Ovary (tissue), 9 donors: ENCODE data around the gene CYP4F22. TPM values are rescaled to one million over a fixed set of nuclear protein-coding genes. Genes with fewer than 3 reads are reported as not detected.
"Not testable (repeated sequence)": the region's sequence is repeated elsewhere in the genome, so short reads cannot be mapped to it uniquely, and the experiment has no call there.

Experiments used
- DNase-seq, 5 donors: peaks; one replicate each; pipeline ENCODE4 v3.0.0-alpha.2; 2019 to 2020
- H3K27ac ChIP-seq, 2 donors: fragments of 200-600 bp; one replicate each; pipeline versions ENCODE4 v1.5.1 to v1.8.0; 2019 to 2022
- H3K27me3 ChIP-seq: fragments of 200-600 bp; one replicate; pipeline ENCODE4 v1.8.0; 2022
- H3K36me3 ChIP-seq: fragments of 200-600 bp; sonication (generic); one replicate; pipeline ENCODE4 v1.5.1; 2019
- H3K4me1 ChIP-seq: one replicate; pipeline ENCODE4 v1.8.1; 2013; ENCODE audit warnings: mild to moderate bottlenecking, moderate library complexity; ENCODE audit not compliant: insufficient read depth
- H3K4me3 ChIP-seq: fragments of 200-600 bp; sonication (generic); one replicate; pipeline ENCODE4 v1.5.1; 2017
- H3K9me3 ChIP-seq, 2 donors: fragments of 200-600 bp in 1 of 2; sonication (generic) in 1 of 2; one replicate each; pipeline versions ENCODE4 v1.5.1 to v1.8.1; 2013 to 2019; ENCODE audit warnings: mild to moderate bottlenecking in 1 of 2, moderate library complexity in 1 of 2
- CTCF ChIP-seq, 3 donors: fragments of 450-650 bp in 2 of 3; fragments of 200-600 bp in 1 of 3; IDR thresholded peaks; one replicate each; pipeline versions ENCODE4 v1.5.1 to v1.8.0; 2016 to 2022; ENCODE audit warnings: antibody characterized with exemption in 3 of 3, mild to moderate bottlenecking in 1 of 3
- EP300 ChIP-seq: sonication (generic); formaldehyde crosslinking; IDR thresholded peaks from one replicate; pipeline ENCODE4 v1.6.1; 2017; ENCODE audit warnings: antibody characterized with exemption
- POLR2A ChIP-seq: fragments of 450-650 bp; IDR thresholded peaks from one replicate; pipeline ENCODE4 v1.6.1; 2017; ENCODE audit warnings: antibody characterized with exemption, mild to moderate bottlenecking, moderate library complexity
- WGBS, 3 donors: extraction: QIAGEN DNeasy Blood & Tissue Kit in 1 of 3; methylation state at CpG; one replicate each; pipeline versions ENCODE4 v1.1.5 to v1.1.7; 2013 to 2017; 5-methylcytosine and 5-hydroxymethylcytosine counted together
- intact Hi-C, 4 donors: fragments of 100-400 bp; cut with DNase I; formaldehyde crosslinking; loops; one replicate each; pipeline versions ENCODE4 v1.11.0 to v1.15.1; 2022 to 2023
- polyA plus RNA-seq, 2 donors: library from polyadenylated mRNA; stranded (reverse); fragments of 200-250 nt in 1 of 2; fragments of 350-450 nt in 1 of 2; fragmentation: Illumina TruSeq in 1 of 2; extraction: RNeasy Lipid Tissue Mini Kit (QIAGEN cat#74804) in 1 of 2; gene quantifications; one replicate each; pipeline ENCODE4 v1.2.3, GENCODE V29; 2013 to 2014
- total RNA-seq, 7 donors: library from RNA; depleted of rRNA in 2 of 7; stranded (reverse); fragments of >200 nt in 2 of 7; fragmentation: NEBNext Ultra II Directional in 3 of 7; extraction: Animal tissue kit (Norgen Biotek cat#: 25700) in 3 of 7; gene quantifications; one replicate each; pipeline versions ENCODE4 v1.1.0 to v1.2.4, GENCODE V29; 2016 to 2023
- donor health status: DM: no; HTN: no; CAD: no; lungs with moderate emphysema.
- donor health status: DM: no; HTN: no; CAD: no.
- donor health status: Bipolar disorder and iron deficiency.
- donor health status: DM: yes; HTN: yes; CAD: no.
- donor health status: DM: no; HTN: no; CAD: no.
- donor health status: DM: yes; HTN: yes; CAD: no.

Gene CYP4F22
- total and polyA plus RNA-seq, 9 donors = 0.08 to 0.13 (median 0.13) TPM; not detected in 6

GRCh38 chr19:15469513-15470297 lies 38.6 kb upstream of the CYP4F22 start:
- Histone ChIP-seq H3K36me3 (no peaks in the 10 kb centered on the region), H3K27me3 (no peaks in the 10 kb centered on the region), H3K4me1 (no peaks in the 10 kb centered on the region), H3K4me3 (no peak overlapping the region), H3K27ac (no peak overlapping the region), H3K9me3 (no peaks in the 10 kb centered on the region)
- DNase-seq = no peak
- WGBS, 3 donors = 2 to 4% (median 4%) methylated on average over 45 to 65 of the region's 65 CpGs
- intact Hi-C loops = loop anchor here in 1 of 4 donors (10.0 kb wide), 1 partner anchor 75 kb away; no protein-coding TSS in a partner anchor
- no peak for TF ChIP-seq POLR2A
- TF ChIP-seq CTCF (IDR thresholded peaks at IDR 0.05) = no peak

GRCh38 chr19:15471639-15472101 lies 36.7 kb upstream of the CYP4F22 start:
- H3K4me1 ChIP-seq = no peaks in the 10 kb centered on the region
- no peaks in the 10 kb centered on the region for H3K9me3 ChIP-seq
- 40 to 55% (median 44%) methylated on average over 31 of the region's 31 CpGs for WGBS, 3 donors
- no peaks in the 10 kb centered on the region for H3K36me3 ChIP-seq
- H3K27ac ChIP-seq = no peak overlapping the region
- DNase-seq = no peak
- no peaks in the 10 kb centered on the region for H3K27me3 ChIP-seq
- intact Hi-C loops = no loop called here
- H3K4me3 ChIP-seq = no peak overlapping the region
- TF ChIP-seq POLR2A = no peak
- no peak for TF ChIP-seq CTCF (IDR thresholded peaks at IDR 0.05)
- TF ChIP-seq EP300 = no peak

GRCh38 chr19:15473821-15474220 lies 34.5 kb upstream of the CYP4F22 start:
- WGBS, 3 donors = 49 to 68% (median 59%) methylated on average over 4 of the region's 4 CpGs
- H3K4me3 ChIP-seq, H3K4me1 ChIP-seq, H3K9me3 ChIP-seq, H3K27ac ChIP-seq, DNase-seq, H3K27me3 ChIP-seq, intact Hi-C loops, H3K36me3 ChIP-seq: not testable (repeated sequence)

GRCh38 chr19:15475169-15475568 lies 33.2 kb upstream of the CYP4F22 start:
- TF ChIP-seq EP300 (no peak), POLR2A (no peak), CTCF (IDR thresholded peaks at IDR 0.05) (no peak)

GRCh38 chr19:15475611-15476010 lies 32.7 kb upstream of the CYP4F22 start:
- Histone ChIP-seq H3K27ac (no peak overlapping the region), H3K9me3 (no peaks in the 10 kb centered on the region), H3K27me3 (no peaks in the 10 kb centered on the region), H3K4me3 (no peak overlapping the region), H3K4me1 (no peaks in the 10 kb centered on the region), H3K36me3 (no peaks in the 10 kb centered on the region)
- 91 to 95% (median 92%) methylated on average over 10 of the region's 10 CpGs for WGBS, 3 donors
- TF ChIP-seq POLR2A (no peak), CTCF (IDR thresholded peaks at IDR 0.05) (no peak)
- intact Hi-C loops = no loop called here
- no peak for DNase-seq

More at GRCh38 chr19:15475169-15475568, 33.2 kb upstream of the CYP4F22 start:
- Histone ChIP-seq H3K27ac (no peak overlapping the region), H3K36me3 (no peaks in the 10 kb centered on the region), H3K4me3 (no peak overlapping the region), H3K27me3 (no peaks in the 10 kb centered on the region), H3K4me1 (no peaks in the 10 kb centered on the region), H3K9me3 (no peaks in the 10 kb centered on the region)
- WGBS, 3 donors = 64 to 92% (median 79%) methylated on average over 4 of the region's 4 CpGs
- intact Hi-C loops = no loop called here
- no peak for DNase-seq
